ENCODE results near the gene CUX1. TPM values are rescaled to one million over a fixed set of nuclear protein-coding genes. Genes with fewer than 3 reads are reported as not detected.

CUX1 gene
- total RNA-seq, 1 experiment from 2014 or later, result 53.5 TPM

- Histone ChIP-seq H2BK5ac (ENCODE audit: insufficient read length, low read length) (no peak overlapping the region), H2AK5ac (ENCODE audit: insufficient read length, low read length) (no peak overlapping the region), H4K5ac (ENCODE audit: insufficient read length, low read depth, low read length) (no peak overlapping the region), H2AFZ (ENCODE audit: low read length) (no peak overlapping the region), H4K8ac (replicated peaks; ENCODE audit: insufficient read length, low read depth, low read length) (no peak overlapping the region), H4K91ac (ENCODE audit: insufficient read length, low read depth, low read length) (no peak overlapping the region), H3K18ac (ENCODE audit: insufficient read length, low read depth, low read length) (no peak overlapping the region), H3K27me3 (ENCODE audit: insufficient read depth, low read length) (no peaks in the 10 kb centered on the region), H3K27ac (ENCODE audit: insufficient read length, low read depth, low read length) (no peak overlapping the region), H3K23ac (ENCODE audit: insufficient read length, low read depth, low read length) (no peak overlapping the region), H4K20me1 (ENCODE audit: control insufficient read depth, insufficient read depth, insufficient read length) (no peaks in the 10 kb centered on the region), H3K79me2 (ENCODE audit: insufficient read depth, low read length) (no peaks in the 10 kb centered on the region), H2BK12ac (ENCODE audit: insufficient read length, low read depth, low read length) (no peak overlapping the region), H3K4me1 (ENCODE audit: insufficient read depth, low read length) (no peaks in the 10 kb centered on the region), H2BK20ac (ENCODE audit: low read depth, low read length, poor library complexity, severe bottlenecking) (no peak overlapping the region), H3K4ac (ENCODE audit: low read depth, low read length) (no peak overlapping the region), H2BK120ac (ENCODE audit: low read depth, low read length, poor library complexity, severe bottlenecking) (no peak overlapping the region), H2BK15ac (ENCODE audit: low read depth, low read length) (no peak overlapping the region), H3K56ac (ENCODE audit: insufficient read length, low read depth, low read length) (no peak overlapping the region), H3K79me1 (ENCODE audit: insufficient read depth, low read depth, low read length, poor library complexity, severe bottlenecking) (no peaks in the 10 kb centered on the region), H3T11ph (ENCODE audit: low read length) (no peak overlapping the region), H3K9me3 (ENCODE audit: control insufficient read depth, low read depth, low read length) (no peaks in the 10 kb centered on the region), H3K9ac (ENCODE audit: extremely low read depth, insufficient read length, low read length) (no peak overlapping the region), H3K4me2 (ENCODE audit: insufficient read depth, insufficient read length, low read length) (no peak overlapping the region), H3K14ac (ENCODE audit: insufficient read depth, low read length) (no peak overlapping the region), H3K23me2 (ENCODE audit: insufficient read length, low read depth, low read length, poor library complexity, severe bottlenecking) (no peaks in the 10 kb centered on the region)
- H3K4me1 Mint-ChIP-seq, result peaks cover 3 to 8% of the 10 kb centered on the region in 2 experiments; a peak in 3 of 4 replicates
- no peaks in the 10 kb centered on the region for H3K9me3 Mint-ChIP-seq
- DNase-seq, result no peak
- H3K36me3 Mint-ChIP-seq (ENCODE audit: insufficient read depth in 1 of 3, low read depth in 3 of 3), result no peaks in the 10 kb centered on the region
- no peak overlapping the region for H3K27ac Mint-ChIP-seq
- TF ChIP-seq CTCF (conservative IDR thresholded peaks at IDR 0.05), result no peak
- peaks cover 13% of the 10 kb centered on the region for H3K27me3 Mint-ChIP-seq (ENCODE audit: low read depth)
- H3K4me3 Mint-ChIP-seq, result no peak overlapping the region
- no CpG with 5 or more reads among the region's 4 CpGs for WGBS (ENCODE audit: extremely low coverage, insufficient read length, low lambda C conversion rate)
Measured at GRCh38 chr7:101779267-101779666, 38.2 kb upstream of the CUX1 start.

Measured in H9 (cell line).